Measurements from ENCODE around the gene ZSCAN23. TPM values are rescaled to one million over a fixed set of nuclear protein-coding genes. Genes with fewer than 3 reads are reported as not detected.
A peak's percentile ranks its signal among the peaks of the same experiment; 100 is the strongest.

ZSCAN23 gene
- polyA plus RNA-seq, 2 of the 4 experiments (the other 2 are of a cell fraction), result not detected

GRCh38 chr6:28399350-28400121 is 43.8 kb downstream of the ZSCAN23 start, which contains the start of gene ZSCAN12:
TSS of gene ZSCAN12 (minus strand) at chr6:28399747. CDS start at chr6:28398405, 1,342 bp downstream.
- H3K4me3 ChIP-seq, result peak within 1 kb of the TSS; percentile 78
- FAIRE-seq, result no peak
- H3K4me2 ChIP-seq, result peak within 1 kb of the TSS; percentile 77
- 18% methylated on average over 21 of the region's 49 CpGs for WGBS (ENCODE audit: missing lambda C conversion rate)
- POLR2A ChIA-PET, result interaction anchor here (0.5 to 1.0 kb wide), 2 partner anchors 16 to 101 kb away, joined by 3 to 5 read pairs; no protein-coding TSS in a partner anchor
- H3K4me1 ChIP-seq, result no peaks in the 10 kb centered on the region
- CTCF ChIA-PET, result interaction anchor here (0.7 to 1.1 kb wide), 5 partner anchors 14 to 44 kb away, joined by 3 to 4 read pairs (median 4); no protein-coding TSS in a partner anchor
- H3K9me3 ChIP-seq, result no peaks in the 10 kb centered on the region
- peak; percentile 97 to 98 for ATAC-seq
- 0 out of 2 replicates have a peak, but pooled peaks have one; percentile 42 for TF ChIP-seq HOXB5 (CRISPR knock-in tag; IDR thresholded peaks at IDR 0.05)
- TF ChIP-seq E2F6 (IDR thresholded peaks at IDR 0.05; ENCODE audit: borderline replicate concordance, low read depth), result peak; percentile 76; the same call in 1 of the 2 replicates
- 0 out of 2 replicates have a peak, but pooled peaks have one; percentile 24 for TF ChIP-seq GATA3 (IDR thresholded peaks at IDR 0.05; ENCODE audit: borderline replicate concordance)
- peak; percentile 88 for TF ChIP-seq HMGXB4 (CRISPR knock-in tag; IDR thresholded peaks at IDR 0.05; ENCODE audit: borderline replicate concordance)
- peak; percentile 35; the same call in 1 of the 2 replicates for TF ChIP-seq PHF8 (IDR thresholded peaks at IDR 0.05; ENCODE audit: borderline replicate concordance, low read depth)
- TF ChIP-seq MYC (IDR thresholded peaks at IDR 0.05; ENCODE audit: borderline replicate concordance, low read length), result no peak
- TF ChIP-seq CHD4 (IDR thresholded peaks at IDR 0.05; ENCODE audit: borderline replicate concordance), result no peak
- TF ChIP-seq EP300 (IDR thresholded peaks at IDR 0.05), result no peak
- peak; percentile 87 for TF ChIP-seq MAX (IDR thresholded peaks at IDR 0.05)
- no peak for TF ChIP-seq FOSB (CRISPR knock-in tag; IDR thresholded peaks at IDR 0.05)
- no peak for TF ChIP-seq ZC3H11A (IDR thresholded peaks at IDR 0.05)
- TF ChIP-seq EHMT2 (IDR thresholded peaks at IDR 0.05; ENCODE audit: low read depth), result 0 out of 2 replicates have a peak, but pooled peaks have one; percentile 13
- peak; percentile 60 to 83; a peak in 4 of 5 replicates for TF ChIP-seq JUN (IDR thresholded peaks at IDR 0.05)
- peak; percentile 31 for TF ChIP-seq POLR2A (IDR thresholded peaks at IDR 0.05; ENCODE audit: low read length)
- TF ChIP-seq, protein P1, sequence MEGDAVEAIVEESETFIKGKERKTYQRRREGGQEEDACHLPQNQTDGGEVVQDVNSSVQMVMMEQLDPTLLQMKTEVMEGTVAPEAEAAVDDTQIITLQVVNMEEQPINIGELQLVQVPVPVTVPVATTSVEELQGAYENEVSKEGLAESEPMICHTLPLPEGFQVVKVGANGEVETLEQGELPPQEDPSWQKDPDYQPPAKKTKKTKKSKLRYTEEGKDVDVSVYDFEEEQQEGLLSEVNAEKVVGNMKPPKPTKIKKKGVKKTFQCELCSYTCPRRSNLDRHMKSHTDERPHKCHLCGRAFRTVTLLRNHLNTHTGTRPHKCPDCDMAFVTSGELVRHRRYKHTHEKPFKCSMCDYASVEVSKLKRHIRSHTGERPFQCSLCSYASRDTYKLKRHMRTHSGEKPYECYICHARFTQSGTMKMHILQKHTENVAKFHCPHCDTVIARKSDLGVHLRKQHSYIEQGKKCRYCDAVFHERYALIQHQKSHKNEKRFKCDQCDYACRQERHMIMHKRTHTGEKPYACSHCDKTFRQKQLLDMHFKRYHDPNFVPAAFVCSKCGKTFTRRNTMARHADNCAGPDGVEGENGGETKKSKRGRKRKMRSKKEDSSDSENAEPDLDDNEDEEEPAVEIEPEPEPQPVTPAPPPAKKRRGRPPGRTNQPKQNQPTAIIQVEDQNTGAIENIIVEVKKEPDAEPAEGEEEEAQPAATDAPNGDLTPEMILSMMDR (IDR thresholded peaks at IDR 0.05), result peak; percentile 38
- TF ChIP-seq EHF (CRISPR knock-in tag; IDR thresholded peaks at IDR 0.05), result no peak
- TF ChIP-seq SREBF2 (IDR thresholded peaks at IDR 0.05), result no peak
- no peak for TF ChIP-seq ZSCAN20 (CRISPR knock-in tag; IDR thresholded peaks at IDR 0.05)
- peak; percentile 31 to 91 for DNase-seq (ENCODE audit: low read depth in 1 of 2, low spot score in 1 of 2)
- peak within 1 kb of the TSS; percentile 80 to 93 for H3K27ac ChIP-seq

DNA sequence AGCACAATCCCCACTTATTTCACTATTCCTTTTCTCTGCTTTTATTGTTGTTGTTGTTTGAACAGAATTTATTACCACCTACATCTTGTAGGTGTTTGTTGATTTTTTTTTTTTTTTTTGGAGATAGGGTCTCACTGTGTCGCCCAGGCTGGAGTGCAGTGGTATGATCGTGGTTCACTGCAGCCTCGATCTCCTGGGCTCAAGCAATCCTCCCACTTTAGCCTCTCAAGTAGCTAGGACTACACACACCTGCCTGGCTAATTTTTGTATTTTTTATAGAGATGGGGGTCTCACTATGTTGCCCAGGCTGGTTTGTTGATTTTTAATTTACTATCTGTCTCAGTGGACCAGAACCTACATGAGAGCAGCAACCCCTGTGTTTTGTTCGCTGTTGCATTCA is 47.4 kb downstream of the ZSCAN23 start:
- Histone ChIP-seq H3K4me3 (no peak overlapping the region), H3K4me2 (no peak overlapping the region), H3K4me1 (no peaks in the 10 kb centered on the region), H3K9me3 (peaks cover 7% of the 10 kb centered on the region; the same call in 2 of the 3 replicates), H3K27ac (no peak overlapping the region)
- 92% methylated on average over 4 of the region's 4 CpGs for WGBS (ENCODE audit: missing lambda C conversion rate)
- ChIA-PET CTCF (no interaction called here), POLR2A (interaction anchor here (0.7 kb wide), 1 partner anchor 329 kb away, joined by 3 read pairs; no protein-coding TSS in a partner anchor)
- DNase-seq (ENCODE audit: low read depth in 1 of 2, low spot score in 1 of 2), result no peak
- FAIRE-seq, result no peak
- no peak for ATAC-seq
- TF ChIP-seq ZSCAN20 (CRISPR knock-in tag; IDR thresholded peaks at IDR 0.05) (no peak), NR3C1 (IDR thresholded peaks at IDR 0.05) (no peak), RCOR1 (IDR thresholded peaks at IDR 0.05; ENCODE audit: low read depth, low read length) (no peak), NFE2L2 (conservative IDR thresholded peaks at IDR 0.05; ENCODE audit: low read length) (no peak), POLR2A (IDR thresholded peaks at IDR 0.05; ENCODE audit: low read length) (no peak), MYC (IDR thresholded peaks at IDR 0.05; ENCODE audit: borderline replicate concordance, low read length) (no peak), E2F6 (IDR thresholded peaks at IDR 0.05; ENCODE audit: borderline replicate concordance, low read depth) (no peak), MAX (IDR thresholded peaks at IDR 0.05) (no peak), RARB (CRISPR knock-in tag; IDR thresholded peaks at IDR 0.05) (no peak), ESRRA (IDR thresholded peaks at IDR 0.05; ENCODE audit: borderline replicate concordance, low read length) (no peak), KDM1A (IDR thresholded peaks at IDR 0.05; ENCODE audit: low read depth) (no peak), HOXB13 (CRISPR knock-in tag; IDR thresholded peaks at IDR 0.05; ENCODE audit: low read depth) (no peak)
- TF ChIP-seq, protein P2, sequence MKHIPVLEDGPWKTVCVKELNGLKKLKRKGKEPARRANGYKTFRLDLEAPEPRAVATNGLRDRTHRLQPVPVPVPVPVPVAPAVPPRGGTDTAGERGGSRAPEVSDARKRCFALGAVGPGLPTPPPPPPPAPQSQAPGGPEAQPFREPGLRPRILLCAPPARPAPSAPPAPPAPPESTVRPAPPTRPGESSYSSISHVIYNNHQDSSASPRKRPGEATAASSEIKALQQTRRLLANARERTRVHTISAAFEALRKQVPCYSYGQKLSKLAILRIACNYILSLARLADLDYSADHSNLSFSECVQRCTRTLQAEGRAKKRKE (CRISPR knock-in tag; IDR thresholded peaks at IDR 0.05; ENCODE audit: low read depth), result no peak
- TF ChIP-seq, protein P1 (IDR thresholded peaks at IDR 0.05), result no peak
